ENCODE data around the gene ATP6V1C2.

Gene ATP6V1C2

GRCh38 chr2:10752236-10752635 is 30.8 kb downstream of the ATP6V1C2 start:
- H3K27ac ChIP-seq, result no peak overlapping the region; the same call in 1 of the 2 replicates
- TF ChIP-seq CTCF (conservative IDR thresholded peaks at IDR 0.05) (no peak), ZFX (IDR thresholded peaks at IDR 0.05) (no peak)

GRCh38 chr2:10753156-10753555 is 31.7 kb downstream of the ATP6V1C2 start:
- TF ChIP-seq CTCF (conservative IDR thresholded peaks at IDR 0.05) (no peak), ZFX (IDR thresholded peaks at IDR 0.05) (no peak)
- no peak overlapping the region for H3K27ac ChIP-seq

GRCh38 chr2:10753876-10754275 is 32.4 kb downstream of the ATP6V1C2 start:
- H3K27ac ChIP-seq, result no peak overlapping the region
- no peak for TF ChIP-seq CTCF (conservative IDR thresholded peaks at IDR 0.05)
- no peak for TF ChIP-seq ZFX (IDR thresholded peaks at IDR 0.05)

- no peak overlapping the region for H3K27ac ChIP-seq
- TF ChIP-seq CTCF (conservative IDR thresholded peaks at IDR 0.05) (no peak), ZFX (IDR thresholded peaks at IDR 0.05) (no peak)
These were observed 34.2 kb downstream of the ATP6V1C2 start for GRCh38 chr2:10755621-10756020.

- peak overlapping the region; percentile 61 for H3K27ac ChIP-seq
- TF ChIP-seq CTCF (conservative IDR thresholded peaks at IDR 0.05) (no peak), ZFX (IDR thresholded peaks at IDR 0.05) (no peak)
These were observed 36.4 kb downstream of the ATP6V1C2 start for GRCh38 chr2:10757814-10758286.

GRCh38 chr2:10759151-10759714 is 37.8 kb downstream of the ATP6V1C2 start:
- no peak for TF ChIP-seq ZFX (IDR thresholded peaks at IDR 0.05)
- no peak for TF ChIP-seq CTCF (conservative IDR thresholded peaks at IDR 0.05)
- no peak overlapping the region for H3K27ac ChIP-seq

GRCh38 chr2:10760794-10761504 is 39.5 kb downstream of the ATP6V1C2 start:
- H3K27ac ChIP-seq, result no peak overlapping the region
- TF ChIP-seq CTCF (conservative IDR thresholded peaks at IDR 0.05) (no peak), ZFX (IDR thresholded peaks at IDR 0.05) (no peak)
